Osteocyte (in vitro differentiated cells): ENCODE measurements around the gene KRT79. TPM values are rescaled to one million over a fixed set of nuclear protein-coding genes. Genes with fewer than 3 reads are reported as not detected.

Source experiments
- DNase-seq: peaks from one replicate; pipeline ENCODE4 v3.0.0; 2021; ENCODE audit warnings: mixed read lengths; ENCODE audit not compliant: unreplicated experiment; ENCODE audit errors: extremely low spot score
- H3K27ac Mint-ChIP-seq: one replicate; pipeline ENCODE4 v1.8.0; 2021; ENCODE audit warnings: mild to moderate bottlenecking, mixed read lengths; ENCODE audit not compliant: unreplicated experiment
- H3K27me3 Mint-ChIP-seq: one replicate; pipeline ENCODE4 v1.8.0; 2021; ENCODE audit warnings: mixed read lengths; ENCODE audit not compliant: unreplicated experiment
- H3K36me3 Mint-ChIP-seq: one replicate; pipeline ENCODE4 v1.8.0; 2021; ENCODE audit warnings: mixed read lengths; ENCODE audit not compliant: unreplicated experiment
- H3K4me1 Mint-ChIP-seq: one replicate; pipeline ENCODE4 v1.8.0; 2021; ENCODE audit warnings: mixed read lengths; ENCODE audit not compliant: unreplicated experiment
- H3K4me3 Mint-ChIP-seq: one replicate; pipeline ENCODE4 v1.8.0; 2021; ENCODE audit warnings: mild to moderate bottlenecking, moderate library complexity, mixed read lengths; ENCODE audit not compliant: unreplicated experiment
- H3K9me3 Mint-ChIP-seq: one replicate; pipeline ENCODE4 v1.8.0; 2021; ENCODE audit warnings: mixed read lengths; ENCODE audit not compliant: unreplicated experiment
- total RNA-seq: library from RNA; stranded (reverse); gene quantifications from 2 replicates; pipeline ENCODE4 v1.2.1, GENCODE V29; 2021
- TF ChIP-seq, protein P1 (sequence below): fragments of 200-600 bp; sonication (generic); IDR thresholded peaks from 2 replicates; pipeline ENCODE4 v1.5.0; 2021; ENCODE audit warnings: antibody characterized with exemption, mild to moderate bottlenecking, moderate library complexity

KRT79 gene
- total RNA-seq, 1 donor from 2014 or later, result not detected

DNA sequence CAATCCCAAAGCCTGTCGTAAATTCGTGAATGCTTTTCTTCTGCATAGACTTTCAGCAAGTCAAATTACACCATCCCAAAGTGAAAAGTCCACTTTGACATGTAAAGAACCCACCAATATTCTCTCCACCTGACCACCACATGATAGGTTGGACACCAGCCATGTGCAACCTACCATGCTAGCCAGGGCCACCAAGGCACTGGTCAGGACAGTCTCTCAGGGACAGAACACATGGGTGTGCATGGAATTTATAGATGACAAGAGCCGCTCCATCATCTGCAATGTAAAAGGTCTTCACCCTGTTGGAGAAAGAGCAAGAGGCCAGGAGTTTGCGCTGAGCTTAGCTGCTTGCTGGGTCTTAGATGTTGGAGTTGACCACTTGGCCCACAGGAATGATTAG, 51.6 kb downstream of the KRT79 start:
- H3K27ac Mint-ChIP-seq, result no peak overlapping the region
- no peaks in the 10 kb centered on the region for H3K9me3 Mint-ChIP-seq
- peaks cover 55% of the 10 kb centered on the region for H3K27me3 Mint-ChIP-seq

DNA sequence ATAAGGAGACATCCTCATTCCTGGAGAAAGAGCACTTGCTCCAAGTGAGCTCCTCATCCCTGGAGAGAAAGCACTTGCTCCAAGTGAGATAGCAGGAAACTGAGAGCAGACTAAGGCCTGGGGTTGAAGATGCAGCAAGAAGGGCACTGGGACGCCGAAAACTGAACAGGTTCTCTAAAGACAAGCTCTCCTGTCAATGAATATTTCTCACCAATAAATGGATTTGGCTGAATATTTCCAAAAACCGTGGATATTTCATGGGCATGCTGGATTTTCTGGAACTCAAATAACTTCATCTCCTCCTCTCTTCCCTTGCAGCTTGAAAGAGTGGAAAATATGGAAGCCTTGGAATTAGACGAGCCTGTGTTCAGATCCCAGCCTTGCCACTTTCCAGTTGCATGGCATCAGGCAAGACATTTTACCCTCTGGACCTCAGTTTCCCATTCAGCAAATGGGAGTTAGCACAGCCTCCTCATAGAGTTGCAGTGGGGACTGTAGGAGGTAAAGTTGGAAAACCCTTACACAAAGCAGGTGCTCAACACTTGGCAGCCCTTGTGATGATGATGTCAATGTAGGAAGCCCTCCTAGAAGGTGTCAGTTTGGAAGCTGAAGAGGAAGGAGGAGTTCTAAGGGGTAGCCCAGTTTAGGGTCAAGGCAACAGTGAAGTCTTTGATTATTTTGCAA, 52.6 kb downstream of the KRT79 start:
- DNase-seq, result no peak
- H3K4me1 Mint-ChIP-seq, result no peaks in the 10 kb centered on the region
- no peaks in the 10 kb centered on the region for H3K36me3 Mint-ChIP-seq
- H3K27ac Mint-ChIP-seq, result no peak overlapping the region
- no peaks in the 10 kb centered on the region for H3K9me3 Mint-ChIP-seq
- TF ChIP-seq, protein P1, sequence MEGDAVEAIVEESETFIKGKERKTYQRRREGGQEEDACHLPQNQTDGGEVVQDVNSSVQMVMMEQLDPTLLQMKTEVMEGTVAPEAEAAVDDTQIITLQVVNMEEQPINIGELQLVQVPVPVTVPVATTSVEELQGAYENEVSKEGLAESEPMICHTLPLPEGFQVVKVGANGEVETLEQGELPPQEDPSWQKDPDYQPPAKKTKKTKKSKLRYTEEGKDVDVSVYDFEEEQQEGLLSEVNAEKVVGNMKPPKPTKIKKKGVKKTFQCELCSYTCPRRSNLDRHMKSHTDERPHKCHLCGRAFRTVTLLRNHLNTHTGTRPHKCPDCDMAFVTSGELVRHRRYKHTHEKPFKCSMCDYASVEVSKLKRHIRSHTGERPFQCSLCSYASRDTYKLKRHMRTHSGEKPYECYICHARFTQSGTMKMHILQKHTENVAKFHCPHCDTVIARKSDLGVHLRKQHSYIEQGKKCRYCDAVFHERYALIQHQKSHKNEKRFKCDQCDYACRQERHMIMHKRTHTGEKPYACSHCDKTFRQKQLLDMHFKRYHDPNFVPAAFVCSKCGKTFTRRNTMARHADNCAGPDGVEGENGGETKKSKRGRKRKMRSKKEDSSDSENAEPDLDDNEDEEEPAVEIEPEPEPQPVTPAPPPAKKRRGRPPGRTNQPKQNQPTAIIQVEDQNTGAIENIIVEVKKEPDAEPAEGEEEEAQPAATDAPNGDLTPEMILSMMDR, result no peak
- H3K27me3 Mint-ChIP-seq, result peaks cover 55% of the 10 kb centered on the region
- no peak overlapping the region for H3K4me3 Mint-ChIP-seq

More for the DNA sequence above, 51.6 kb downstream of the KRT79 start:
- Mint-ChIP-seq H3K4me3 (no peak overlapping the region), H3K4me1 (no peaks in the 10 kb centered on the region), H3K36me3 (no peaks in the 10 kb centered on the region)
- TF ChIP-seq, protein P1, result no peak
- DNase-seq, result no peak

DNA sequence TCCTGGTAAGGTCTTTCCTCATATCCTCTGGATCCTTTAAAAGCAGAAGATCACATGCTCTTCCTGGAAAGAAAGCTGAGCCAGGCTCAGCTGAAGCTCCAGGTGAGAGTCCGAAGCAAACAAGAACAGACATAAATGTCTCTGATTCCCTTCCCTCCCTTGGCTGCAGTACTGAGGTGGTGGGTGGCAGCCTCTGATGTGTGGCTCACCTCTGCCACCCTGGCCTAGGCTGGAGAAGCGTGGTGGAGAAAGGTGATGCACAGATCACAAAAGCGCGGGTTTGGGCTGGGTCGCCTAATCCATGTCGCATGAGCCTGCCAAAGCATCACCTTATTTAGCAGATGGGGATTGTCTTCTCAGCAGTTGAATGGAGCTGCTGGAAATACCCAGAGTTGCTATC, 54.2 kb downstream of the KRT79 start:
- H3K9me3 Mint-ChIP-seq, result no peaks in the 10 kb centered on the region
- no peaks in the 10 kb centered on the region for H3K36me3 Mint-ChIP-seq
- peaks cover 50% of the 10 kb centered on the region for H3K27me3 Mint-ChIP-seq
- no peak overlapping the region for H3K4me3 Mint-ChIP-seq
- TF ChIP-seq, protein P1, result no peak
- no peak for DNase-seq
- H3K27ac Mint-ChIP-seq, result no peak overlapping the region
- H3K4me1 Mint-ChIP-seq, result no peaks in the 10 kb centered on the region

DNA sequence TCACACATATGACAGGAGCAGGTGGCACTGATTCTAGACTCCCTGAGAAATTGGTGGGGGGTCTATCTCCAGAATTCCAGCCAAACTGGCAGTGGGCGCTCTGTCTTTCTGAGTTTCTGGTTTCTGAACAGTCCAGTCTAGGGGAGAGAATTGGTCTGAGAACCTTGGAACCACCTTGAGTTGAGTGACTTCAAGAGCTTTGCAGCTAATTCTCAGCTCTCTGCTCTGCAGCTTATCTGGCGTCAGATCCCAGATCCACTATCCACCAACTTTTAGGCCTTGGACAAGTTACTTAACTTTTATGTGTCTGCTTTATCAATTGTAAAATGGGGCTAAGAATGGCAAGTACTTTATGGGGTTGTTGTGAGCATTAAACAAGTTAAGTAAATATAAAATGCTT, 55.3 kb downstream of the KRT79 start:
- no peaks in the 10 kb centered on the region for H3K4me1 Mint-ChIP-seq
- no peaks in the 10 kb centered on the region for H3K36me3 Mint-ChIP-seq
- H3K9me3 Mint-ChIP-seq, result no peaks in the 10 kb centered on the region
- no peak overlapping the region for H3K27ac Mint-ChIP-seq
- TF ChIP-seq, protein P1, result no peak
- no peak overlapping the region for H3K4me3 Mint-ChIP-seq
- peaks cover 48% of the 10 kb centered on the region for H3K27me3 Mint-ChIP-seq
- no peak for DNase-seq

DNA sequence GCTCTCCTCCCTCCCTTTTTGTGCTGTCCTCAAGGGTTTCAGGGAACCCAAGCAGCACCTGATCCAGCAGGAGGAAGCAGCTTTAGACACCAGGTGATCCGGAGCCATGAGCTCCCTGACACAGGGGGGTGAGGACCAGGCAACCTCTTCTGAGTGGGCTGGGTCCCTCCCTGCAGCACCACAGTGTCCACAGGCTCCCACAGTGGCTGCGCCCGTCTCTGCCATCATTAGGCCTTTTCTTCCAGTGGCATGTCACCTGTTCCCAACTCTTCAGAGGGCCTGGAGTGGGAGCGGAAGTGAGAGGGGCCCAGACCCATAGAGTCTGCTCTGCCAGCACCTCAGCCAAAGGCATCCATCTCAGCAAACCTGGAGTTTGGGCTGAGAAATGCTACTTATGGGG, 56.5 kb downstream of the KRT79 start:
- TF ChIP-seq, protein P1, result no peak
- Mint-ChIP-seq H3K4me3 (no peak overlapping the region), H3K27me3 (peaks cover 55% of the 10 kb centered on the region), H3K4me1 (no peaks in the 10 kb centered on the region), H3K9me3 (no peaks in the 10 kb centered on the region), H3K36me3 (no peaks in the 10 kb centered on the region), H3K27ac (no peak overlapping the region)
- DNase-seq, result no peak
